GM12801 (cell line): ENCODE data around the gene COL4A4.

Experiments
- CTCF ChIP-seq: IDR thresholded peaks from one replicate; pipeline ENCODE4 v1.5.1; 2011; ENCODE audit warnings: control low read depth; ENCODE audit not compliant: insufficient read length; ENCODE audit errors: extremely low read depth

The COL4A4 gene

GRCh38 chr2:227079726-227080125, 84.3 kb downstream of the COL4A4 start:
- no peak for TF ChIP-seq CTCF

- TF ChIP-seq CTCF: no peak
Observed at GRCh38 chr2:227058888-227059399, 105.1 kb downstream of the COL4A4 start.

- no peak for TF ChIP-seq CTCF
Observed at GRCh38 chr2:227057743-227058447, 106.1 kb downstream of the COL4A4 start.

DNA sequence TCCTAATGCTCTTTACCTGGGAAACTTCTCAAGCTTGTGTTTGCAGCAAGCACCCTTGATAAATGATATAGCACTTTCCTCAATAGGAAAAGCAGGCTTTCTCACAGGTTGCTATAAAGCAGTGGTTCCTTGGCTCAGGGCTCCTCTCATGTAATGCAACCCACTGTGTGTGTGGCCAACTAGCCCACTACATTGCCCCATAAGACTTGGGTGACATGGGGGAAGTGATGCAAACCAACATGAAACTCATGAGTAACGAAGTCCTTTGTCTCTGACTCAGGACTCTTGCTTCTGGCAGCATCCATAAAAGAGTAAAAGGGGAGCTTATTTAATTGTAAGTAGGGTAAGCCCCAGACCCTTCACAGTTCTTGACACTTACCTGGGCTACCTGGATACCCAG, 106.9 kb downstream of the COL4A4 start:
- no peak for TF ChIP-seq CTCF

DNA sequence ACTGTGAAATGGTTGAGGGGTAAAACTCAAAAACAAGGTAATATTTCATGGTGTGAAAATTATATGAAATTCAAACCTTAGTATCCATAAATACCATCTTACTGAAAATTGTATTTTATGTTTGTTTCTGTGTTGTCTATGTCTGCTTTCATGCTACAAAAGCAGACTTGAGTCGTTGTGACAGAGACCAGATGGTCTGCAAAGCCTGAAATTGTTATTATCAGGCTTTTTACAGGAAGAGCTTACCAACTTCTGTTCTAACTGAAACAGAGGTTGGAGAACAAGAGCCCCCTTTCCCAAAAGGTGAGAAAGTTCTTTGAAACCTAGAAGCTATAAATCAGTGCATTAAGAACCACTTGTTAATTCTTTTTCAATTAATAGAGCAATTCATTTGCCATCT, 110.0 kb downstream of the COL4A4 start:
- TF ChIP-seq CTCF: no peak

DNA sequence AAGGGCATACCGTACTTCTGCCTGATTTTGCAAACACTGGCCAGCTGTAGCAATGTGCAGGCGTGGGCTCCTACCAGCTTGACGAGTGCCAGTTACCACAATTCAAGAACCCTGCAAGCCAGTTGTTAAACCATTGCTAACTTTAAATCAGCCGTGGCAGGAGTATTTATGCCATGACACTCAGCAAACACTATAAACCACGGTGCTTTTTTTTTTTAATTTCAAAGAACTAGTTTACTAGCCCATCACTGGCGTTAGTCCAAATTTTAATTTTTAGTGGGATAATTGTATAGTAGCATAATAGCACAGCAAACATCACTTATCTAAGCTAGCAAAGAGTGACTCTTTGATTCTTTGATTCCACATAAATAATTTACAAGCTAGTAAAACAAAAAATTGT, 111.1 kb downstream of the COL4A4 start:
- no peak for TF ChIP-seq CTCF

DNA sequence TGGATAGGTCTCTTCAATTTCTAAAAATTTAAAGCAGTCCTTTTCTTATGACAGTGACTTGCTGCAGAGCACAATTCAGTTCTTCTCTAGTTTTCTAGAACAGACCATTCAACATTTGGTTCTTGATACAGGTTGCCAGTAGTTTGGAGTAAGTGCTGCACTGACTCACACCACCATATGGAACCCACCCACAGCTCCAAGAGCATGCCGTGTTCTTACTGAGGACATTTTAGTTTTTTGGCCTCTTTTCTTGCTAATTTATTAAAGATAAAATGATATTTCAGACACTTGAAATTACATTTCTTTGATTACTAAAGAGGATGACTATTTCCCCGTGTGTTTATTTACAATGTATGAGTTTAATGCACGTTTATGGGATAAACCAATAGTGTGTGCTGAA, 120.0 kb downstream of the COL4A4 start:
- no peak for TF ChIP-seq CTCF
